HepG2 (cell line): ENCODE measurements around the gene USP5. TPM values are rescaled to one million over a fixed set of nuclear protein-coding genes. Genes with fewer than 3 reads are reported as not detected.

ENCODE experiments used
- DR1 ChIP-seq: sonication (generic); formaldehyde crosslinking; IDR thresholded peaks from 2 replicates; pipeline ENCODE4 v1.8.0; 2021; ENCODE audit warnings: mild to moderate bottlenecking, missing genetic modification reagents, inconsistent platforms
- FOXK1 ChIP-seq: sonication (generic); formaldehyde crosslinking; IDR thresholded peaks from 2 replicates; pipeline ENCODE4 v1.4.0; 2020; ENCODE audit warnings: low read depth, missing genetic modification reagents, borderline replicate concordance
- HNRNPH1 ChIP-seq: fragments of 200-400 bp; formaldehyde crosslinking; optimal IDR thresholded peaks from 2 replicates; pipeline ENCODE3; 2017; ENCODE audit warnings: mild to moderate bottlenecking, low read depth, low read length
- MTF1 ChIP-seq: sonication (generic); formaldehyde crosslinking; IDR thresholded peaks from 2 replicates; pipeline ENCODE4 v1.5.0; 2020; ENCODE audit warnings: missing genetic modification reagents
- RXRB ChIP-seq: IDR thresholded peaks from 2 replicates; pipeline ENCODE4 v1.6.1; 2016; ENCODE audit warnings: borderline replicate concordance, missing genetic modification reagents, missing compliant biosample characterization
- STAT5B ChIP-seq: sonication (generic); formaldehyde crosslinking; IDR thresholded peaks from 2 replicates; pipeline ENCODE4 v1.4.0; 2020; ENCODE audit warnings: missing genetic modification reagents
- TBX3 ChIP-seq: fragments of 450-650 bp; IDR thresholded peaks from 2 replicates; pipeline ENCODE4 v1.6.1; 2017; ENCODE audit warnings: antibody characterized with exemption, mild to moderate bottlenecking, inconsistent platforms, borderline replicate concordance
- TGIF2 ChIP-seq: IDR thresholded peaks from 2 replicates; pipeline ENCODE4 v1.6.1; 2016; ENCODE audit warnings: control low read depth, missing compliant biosample characterization
- ZBTB1 ChIP-seq: sonication (generic); formaldehyde crosslinking; IDR thresholded peaks from 2 replicates; pipeline ENCODE4 v1.4.0; 2020; ENCODE audit warnings: missing genetic modification reagents, borderline replicate concordance
- polyA plus RNA-seq, 8 experiments: library from polyadenylated mRNA; depleted of rRNA in 3 of 8; stranded (reverse) in 7 of 8; unstranded in 1 of 8; fragments of >200 nt; fragmentation: Illumina TruSeq in 4 of 8; extraction: Trizol in 4 of 8; gene quantifications; 2 replicates each; pipeline versions ENCODE4 v1.2.1 to v1.2.3, GENCODE V29; 2011 to 2016; ENCODE audit warnings: low read depth in 4 of 8, missing spikeins in 1 of 8, mixed read lengths in 1 of 8; ENCODE audit not compliant: insufficient read depth in 1 of 8
- total RNA-seq, 5 experiments: library from RNA; depleted of rRNA; stranded (reverse); fragments of >200 nt; fragmentation: Illumina TruSeq; extraction: Trizol; gene quantifications; 2 replicates each; pipeline ENCODE4 v1.2.3, GENCODE V29; 2016; ENCODE audit warnings: low read depth in 1 of 5
- TF ChIP-seq, protein P1 (sequence below): IDR thresholded peaks from 2 replicates; pipeline ENCODE4 v1.6.1; 2016; ENCODE audit warnings: low read depth, missing genetic modification reagents, missing compliant biosample characterization
- TF ChIP-seq, protein P2 (sequence below): IDR thresholded peaks from 2 replicates; pipeline ENCODE4 v1.6.1; 2018; ENCODE audit warnings: missing genetic modification reagents, mild to moderate bottlenecking, missing compliant biosample characterization
- TF ChIP-seq, protein P3 (sequence below): sonication (generic); formaldehyde crosslinking; IDR thresholded peaks from 2 replicates; pipeline ENCODE4 v1.8.0; 2022; ENCODE audit warnings: mild to moderate bottlenecking, missing genetic modification reagents, borderline replicate concordance
- TF ChIP-seq, protein P4 (sequence below): sonication (generic); formaldehyde crosslinking; IDR thresholded peaks from 2 replicates; pipeline ENCODE4 v1.4.0; 2020; ENCODE audit warnings: missing genetic modification reagents
- TF ChIP-seq, protein P5 (sequence below): sonication (generic); formaldehyde crosslinking; IDR thresholded peaks from 2 replicates; pipeline ENCODE4 v1.4.0; 2020; ENCODE audit warnings: missing genetic modification reagents

USP5 gene
- total and polyA plus RNA-seq, 2 of the 13 experiments (the other 11 are each of a cell fraction or from before 2014, with no cell fraction given): 39.6 to 56.0 TPM

DNA sequence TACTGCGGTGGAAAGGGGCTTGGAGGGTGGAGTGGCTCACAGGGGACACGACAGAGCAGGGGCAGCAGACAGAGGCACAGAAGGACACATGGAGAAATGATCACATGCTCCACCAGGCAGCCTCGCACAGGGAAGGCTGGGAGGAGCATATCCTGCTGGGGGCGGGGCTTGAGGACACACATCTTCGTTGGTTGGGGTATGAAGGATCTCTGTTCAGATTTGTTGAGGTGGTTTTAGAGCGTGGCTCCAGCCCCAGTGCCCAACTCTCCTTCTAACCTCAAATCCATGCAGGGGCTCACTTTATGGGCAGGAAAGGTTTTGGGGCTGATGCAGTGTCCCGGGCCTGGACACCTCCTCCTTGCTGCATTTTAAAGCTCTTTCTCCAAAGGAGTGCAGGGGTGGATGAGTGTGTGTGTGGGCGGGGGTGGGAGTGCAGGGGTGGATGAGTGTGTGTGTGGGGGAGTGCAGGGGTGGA is 24.5 kb upstream of the USP5 start (continued):
- TF ChIP-seq, protein P1, sequence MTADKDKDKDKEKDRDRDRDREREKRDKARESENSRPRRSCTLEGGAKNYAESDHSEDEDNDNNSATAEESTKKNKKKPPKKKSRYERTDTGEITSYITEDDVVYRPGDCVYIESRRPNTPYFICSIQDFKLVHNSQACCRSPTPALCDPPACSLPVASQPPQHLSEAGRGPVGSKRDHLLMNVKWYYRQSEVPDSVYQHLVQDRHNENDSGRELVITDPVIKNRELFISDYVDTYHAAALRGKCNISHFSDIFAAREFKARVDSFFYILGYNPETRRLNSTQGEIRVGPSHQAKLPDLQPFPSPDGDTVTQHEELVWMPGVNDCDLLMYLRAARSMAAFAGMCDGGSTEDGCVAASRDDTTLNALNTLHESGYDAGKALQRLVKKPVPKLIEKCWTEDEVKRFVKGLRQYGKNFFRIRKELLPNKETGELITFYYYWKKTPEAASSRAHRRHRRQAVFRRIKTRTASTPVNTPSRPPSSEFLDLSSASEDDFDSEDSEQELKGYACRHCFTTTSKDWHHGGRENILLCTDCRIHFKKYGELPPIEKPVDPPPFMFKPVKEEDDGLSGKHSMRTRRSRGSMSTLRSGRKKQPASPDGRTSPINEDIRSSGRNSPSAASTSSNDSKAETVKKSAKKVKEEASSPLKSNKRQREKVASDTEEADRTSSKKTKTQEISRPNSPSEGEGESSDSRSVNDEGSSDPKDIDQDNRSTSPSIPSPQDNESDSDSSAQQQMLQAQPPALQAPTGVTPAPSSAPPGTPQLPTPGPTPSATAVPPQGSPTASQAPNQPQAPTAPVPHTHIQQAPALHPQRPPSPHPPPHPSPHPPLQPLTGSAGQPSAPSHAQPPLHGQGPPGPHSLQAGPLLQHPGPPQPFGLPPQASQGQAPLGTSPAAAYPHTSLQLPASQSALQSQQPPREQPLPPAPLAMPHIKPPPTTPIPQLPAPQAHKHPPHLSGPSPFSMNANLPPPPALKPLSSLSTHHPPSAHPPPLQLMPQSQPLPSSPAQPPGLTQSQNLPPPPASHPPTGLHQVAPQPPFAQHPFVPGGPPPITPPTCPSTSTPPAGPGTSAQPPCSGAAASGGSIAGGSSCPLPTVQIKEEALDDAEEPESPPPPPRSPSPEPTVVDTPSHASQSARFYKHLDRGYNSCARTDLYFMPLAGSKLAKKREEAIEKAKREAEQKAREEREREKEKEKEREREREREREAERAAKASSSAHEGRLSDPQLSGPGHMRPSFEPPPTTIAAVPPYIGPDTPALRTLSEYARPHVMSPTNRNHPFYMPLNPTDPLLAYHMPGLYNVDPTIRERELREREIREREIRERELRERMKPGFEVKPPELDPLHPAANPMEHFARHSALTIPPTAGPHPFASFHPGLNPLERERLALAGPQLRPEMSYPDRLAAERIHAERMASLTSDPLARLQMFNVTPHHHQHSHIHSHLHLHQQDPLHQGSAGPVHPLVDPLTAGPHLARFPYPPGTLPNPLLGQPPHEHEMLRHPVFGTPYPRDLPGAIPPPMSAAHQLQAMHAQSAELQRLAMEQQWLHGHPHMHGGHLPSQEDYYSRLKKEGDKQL (CRISPR knock-in tag): no peak
- TF ChIP-seq, protein P2, sequence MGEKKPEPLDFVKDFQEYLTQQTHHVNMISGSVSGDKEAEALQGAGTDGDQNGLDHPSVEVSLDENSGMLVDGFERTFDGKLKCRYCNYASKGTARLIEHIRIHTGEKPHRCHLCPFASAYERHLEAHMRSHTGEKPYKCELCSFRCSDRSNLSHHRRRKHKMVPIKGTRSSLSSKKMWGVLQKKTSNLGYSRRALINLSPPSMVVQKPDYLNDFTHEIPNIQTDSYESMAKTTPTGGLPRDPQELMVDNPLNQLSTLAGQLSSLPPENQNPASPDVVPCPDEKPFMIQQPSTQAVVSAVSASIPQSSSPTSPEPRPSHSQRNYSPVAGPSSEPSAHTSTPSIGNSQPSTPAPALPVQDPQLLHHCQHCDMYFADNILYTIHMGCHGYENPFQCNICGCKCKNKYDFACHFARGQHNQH: 0 out of 2 replicates have a peak, but pooled peaks have one; percentile 29
- TF ChIP-seq FOXK1 (CRISPR knock-in tag): no peak
- TF ChIP-seq RXRB (CRISPR knock-in tag): peak; percentile 16; the same call in 1 of the 2 replicates
- TF ChIP-seq MTF1 (CRISPR knock-in tag): no peak
- TF ChIP-seq, protein P3, sequence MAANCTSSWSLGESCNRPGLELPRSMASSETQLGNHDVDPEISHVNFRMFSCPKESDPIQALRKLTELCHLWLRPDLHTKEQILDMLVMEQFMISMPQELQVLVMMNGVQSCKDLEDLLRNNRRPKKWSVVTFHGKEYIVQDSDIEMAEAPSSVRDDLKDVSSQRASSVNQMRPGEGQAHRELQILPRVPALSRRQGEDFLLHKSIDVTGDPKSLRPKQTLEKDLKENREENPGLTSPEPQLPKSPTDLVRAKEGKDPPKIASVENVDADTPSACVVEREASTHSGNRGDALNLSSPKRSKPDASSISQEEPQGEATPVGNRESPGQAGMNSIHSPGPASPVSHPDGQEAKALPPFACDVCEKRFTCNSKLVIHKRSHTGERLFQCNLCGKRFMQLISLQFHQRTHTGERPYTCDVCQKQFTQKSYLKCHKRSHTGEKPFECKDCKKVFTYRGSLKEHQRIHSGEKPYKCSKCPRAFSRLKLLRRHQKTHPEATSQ (CRISPR knock-in tag): no peak
- TF ChIP-seq TBX3: no peak
- no peak for TF ChIP-seq TGIF2
- no peak for TF ChIP-seq HNRNPH1
- TF ChIP-seq ZBTB1: no peak
- TF ChIP-seq DR1 (CRISPR knock-in tag): no peak
- TF ChIP-seq, protein P4, sequence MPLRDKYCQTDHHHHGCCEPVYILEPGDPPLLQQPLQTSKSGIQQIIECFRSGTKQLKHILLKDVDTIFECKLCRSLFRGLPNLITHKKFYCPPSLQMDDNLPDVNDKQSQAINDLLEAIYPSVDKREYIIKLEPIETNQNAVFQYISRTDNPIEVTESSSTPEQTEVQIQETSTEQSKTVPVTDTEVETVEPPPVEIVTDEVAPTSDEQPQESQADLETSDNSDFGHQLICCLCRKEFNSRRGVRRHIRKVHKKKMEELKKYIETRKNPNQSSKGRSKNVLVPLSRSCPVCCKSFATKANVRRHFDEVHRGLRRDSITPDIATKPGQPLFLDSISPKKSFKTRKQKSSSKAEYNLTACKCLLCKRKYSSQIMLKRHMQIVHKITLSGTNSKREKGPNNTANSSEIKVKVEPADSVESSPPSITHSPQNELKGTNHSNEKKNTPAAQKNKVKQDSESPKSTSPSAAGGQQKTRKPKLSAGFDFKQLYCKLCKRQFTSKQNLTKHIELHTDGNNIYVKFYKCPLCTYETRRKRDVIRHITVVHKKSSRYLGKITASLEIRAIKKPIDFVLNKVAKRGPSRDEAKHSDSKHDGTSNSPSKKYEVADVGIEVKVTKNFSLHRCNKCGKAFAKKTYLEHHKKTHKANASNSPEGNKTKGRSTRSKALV (CRISPR knock-in tag): no peak
- TF ChIP-seq STAT5B (CRISPR knock-in tag): no peak
- TF ChIP-seq, protein P5, sequence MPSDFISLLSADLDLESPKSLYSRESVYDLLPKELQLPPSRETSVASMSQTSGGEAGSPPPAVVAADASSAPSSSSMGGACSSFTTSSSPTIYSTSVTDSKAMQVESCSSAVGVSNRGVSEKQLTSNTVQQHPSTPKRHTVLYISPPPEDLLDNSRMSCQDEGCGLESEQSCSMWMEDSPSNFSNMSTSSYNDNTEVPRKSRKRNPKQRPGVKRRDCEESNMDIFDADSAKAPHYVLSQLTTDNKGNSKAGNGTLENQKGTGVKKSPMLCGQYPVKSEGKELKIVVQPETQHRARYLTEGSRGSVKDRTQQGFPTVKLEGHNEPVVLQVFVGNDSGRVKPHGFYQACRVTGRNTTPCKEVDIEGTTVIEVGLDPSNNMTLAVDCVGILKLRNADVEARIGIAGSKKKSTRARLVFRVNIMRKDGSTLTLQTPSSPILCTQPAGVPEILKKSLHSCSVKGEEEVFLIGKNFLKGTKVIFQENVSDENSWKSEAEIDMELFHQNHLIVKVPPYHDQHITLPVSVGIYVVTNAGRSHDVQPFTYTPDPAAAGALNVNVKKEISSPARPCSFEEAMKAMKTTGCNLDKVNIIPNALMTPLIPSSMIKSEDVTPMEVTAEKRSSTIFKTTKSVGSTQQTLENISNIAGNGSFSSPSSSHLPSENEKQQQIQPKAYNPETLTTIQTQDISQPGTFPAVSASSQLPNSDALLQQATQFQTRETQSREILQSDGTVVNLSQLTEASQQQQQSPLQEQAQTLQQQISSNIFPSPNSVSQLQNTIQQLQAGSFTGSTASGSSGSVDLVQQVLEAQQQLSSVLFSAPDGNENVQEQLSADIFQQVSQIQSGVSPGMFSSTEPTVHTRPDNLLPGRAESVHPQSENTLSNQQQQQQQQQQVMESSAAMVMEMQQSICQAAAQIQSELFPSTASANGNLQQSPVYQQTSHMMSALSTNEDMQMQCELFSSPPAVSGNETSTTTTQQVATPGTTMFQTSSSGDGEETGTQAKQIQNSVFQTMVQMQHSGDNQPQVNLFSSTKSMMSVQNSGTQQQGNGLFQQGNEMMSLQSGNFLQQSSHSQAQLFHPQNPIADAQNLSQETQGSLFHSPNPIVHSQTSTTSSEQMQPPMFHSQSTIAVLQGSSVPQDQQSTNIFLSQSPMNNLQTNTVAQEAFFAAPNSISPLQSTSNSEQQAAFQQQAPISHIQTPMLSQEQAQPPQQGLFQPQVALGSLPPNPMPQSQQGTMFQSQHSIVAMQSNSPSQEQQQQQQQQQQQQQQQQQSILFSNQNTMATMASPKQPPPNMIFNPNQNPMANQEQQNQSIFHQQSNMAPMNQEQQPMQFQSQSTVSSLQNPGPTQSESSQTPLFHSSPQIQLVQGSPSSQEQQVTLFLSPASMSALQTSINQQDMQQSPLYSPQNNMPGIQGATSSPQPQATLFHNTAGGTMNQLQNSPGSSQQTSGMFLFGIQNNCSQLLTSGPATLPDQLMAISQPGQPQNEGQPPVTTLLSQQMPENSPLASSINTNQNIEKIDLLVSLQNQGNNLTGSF: no peak
